ENCODE measurements around the gene MYO1C.

DNA sequence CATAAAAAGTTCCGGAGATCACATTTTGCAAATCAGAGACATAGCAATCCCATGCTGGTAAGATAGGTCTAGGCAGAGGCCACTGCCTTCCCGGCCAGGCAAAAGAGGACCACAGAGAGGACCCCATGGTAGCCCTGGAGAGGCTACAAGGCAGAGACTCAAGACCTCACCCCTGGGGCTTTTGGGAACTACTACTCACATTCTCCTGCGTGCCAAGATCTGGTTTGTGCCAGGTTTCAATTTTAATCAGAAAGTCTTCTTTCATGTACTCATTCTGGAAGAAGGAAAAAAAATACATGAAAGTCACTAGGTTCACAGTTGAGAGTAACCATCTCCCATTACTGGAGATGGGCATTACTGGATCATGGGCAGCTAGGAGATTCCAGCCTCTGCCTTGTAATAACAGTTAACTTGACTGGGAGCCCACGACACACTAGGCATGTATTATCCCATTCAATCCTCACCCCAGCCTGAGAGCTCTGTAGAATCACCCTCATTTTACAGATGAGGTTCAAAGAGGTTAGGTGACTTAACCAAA, 49.0 kb upstream of the MYO1C start:
- TF ChIP-seq, protein P1, sequence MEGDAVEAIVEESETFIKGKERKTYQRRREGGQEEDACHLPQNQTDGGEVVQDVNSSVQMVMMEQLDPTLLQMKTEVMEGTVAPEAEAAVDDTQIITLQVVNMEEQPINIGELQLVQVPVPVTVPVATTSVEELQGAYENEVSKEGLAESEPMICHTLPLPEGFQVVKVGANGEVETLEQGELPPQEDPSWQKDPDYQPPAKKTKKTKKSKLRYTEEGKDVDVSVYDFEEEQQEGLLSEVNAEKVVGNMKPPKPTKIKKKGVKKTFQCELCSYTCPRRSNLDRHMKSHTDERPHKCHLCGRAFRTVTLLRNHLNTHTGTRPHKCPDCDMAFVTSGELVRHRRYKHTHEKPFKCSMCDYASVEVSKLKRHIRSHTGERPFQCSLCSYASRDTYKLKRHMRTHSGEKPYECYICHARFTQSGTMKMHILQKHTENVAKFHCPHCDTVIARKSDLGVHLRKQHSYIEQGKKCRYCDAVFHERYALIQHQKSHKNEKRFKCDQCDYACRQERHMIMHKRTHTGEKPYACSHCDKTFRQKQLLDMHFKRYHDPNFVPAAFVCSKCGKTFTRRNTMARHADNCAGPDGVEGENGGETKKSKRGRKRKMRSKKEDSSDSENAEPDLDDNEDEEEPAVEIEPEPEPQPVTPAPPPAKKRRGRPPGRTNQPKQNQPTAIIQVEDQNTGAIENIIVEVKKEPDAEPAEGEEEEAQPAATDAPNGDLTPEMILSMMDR (IDR thresholded peaks at IDR 0.05; ENCODE audit: low read length): no peak
- no peak for TF ChIP-seq EZH2 (IDR thresholded peaks at IDR 0.05; ENCODE audit: borderline replicate concordance, low read length)
